Osteoblast (primary cell): ENCODE data around the gene COQ4. TPM values are rescaled to one million over a fixed set of nuclear protein-coding genes. Genes with fewer than 3 reads are reported as not detected.

Source experiments
- DNase-seq: peaks from one replicate; pipeline ENCODE4 v3.0.0; 2011; ENCODE audit warnings: low spot score, mixed read lengths; ENCODE audit not compliant: insufficient read length; ENCODE audit errors: missing footprints
- H2AFZ ChIP-seq: 2 replicates; pipeline ENCODE4 v1.6.0; 2011; ENCODE audit warnings: mild to moderate bottlenecking, low read length
- H3K27ac ChIP-seq: 2 replicates; pipeline ENCODE4 v1.5.1; 2011; ENCODE audit warnings: mild to moderate bottlenecking, low read depth, low read length, moderate library complexity
- H3K27me3 ChIP-seq: 2 replicates; pipeline ENCODE4 v1.6.0; 2012; ENCODE audit warnings: mild to moderate bottlenecking, control low read depth, inconsistent platforms, low read length, moderate library complexity; ENCODE audit not compliant: insufficient read depth
- H3K36me3 ChIP-seq: 2 replicates; pipeline ENCODE4 v1.5.1; 2011; ENCODE audit warnings: mild to moderate bottlenecking, low read length, control low read depth, moderate library complexity; ENCODE audit not compliant: insufficient read depth
- H3K4me1 ChIP-seq: 2 replicates; pipeline ENCODE4 v1.5.1; 2011; ENCODE audit warnings: mild to moderate bottlenecking, low read length, control low read depth, moderate library complexity; ENCODE audit not compliant: insufficient read depth
- H3K4me2 ChIP-seq: 2 replicates; pipeline ENCODE4 v1.6.0; 2011; ENCODE audit warnings: mild to moderate bottlenecking, low read length; ENCODE audit not compliant: insufficient read depth
- H3K4me3 ChIP-seq: fragments of 200-600 bp; sonication (generic); 3 replicates; pipeline ENCODE4 v1.5.1; 2012; ENCODE audit warnings: mild to moderate bottlenecking, low read length, inconsistent platforms; ENCODE audit not compliant: insufficient read depth
- H3K79me2 ChIP-seq: 2 replicates; pipeline ENCODE4 v1.6.0; 2012; ENCODE audit warnings: mild to moderate bottlenecking, low read length, control low read depth, inconsistent platforms; ENCODE audit not compliant: insufficient read depth
- H3K9me3 ChIP-seq: 2 replicates; pipeline ENCODE4 v1.5.1; 2011; ENCODE audit warnings: low read depth, low read length, control low read depth
- H4K20me1 ChIP-seq: 2 replicates; pipeline ENCODE4 v1.6.0; 2012; ENCODE audit warnings: mild to moderate bottlenecking, low read length, control low read depth; ENCODE audit not compliant: insufficient read depth
- total RNA-seq: library from RNA; depleted of rRNA; stranded (reverse); fragments of >200 nt; gene quantifications from 2 replicates; pipeline ENCODE4 v1.2.3, GENCODE V29; 2012
- TF ChIP-seq, protein P1 (sequence below): IDR thresholded peaks from 2 replicates; pipeline ENCODE4 v1.5.1; 2011; ENCODE audit warnings: mild to moderate bottlenecking, low read depth, low read length, moderate library complexity; ENCODE audit errors: extremely low read depth

The COQ4 gene
- total RNA-seq, 1 donor, result 34.7 TPM

DNA sequence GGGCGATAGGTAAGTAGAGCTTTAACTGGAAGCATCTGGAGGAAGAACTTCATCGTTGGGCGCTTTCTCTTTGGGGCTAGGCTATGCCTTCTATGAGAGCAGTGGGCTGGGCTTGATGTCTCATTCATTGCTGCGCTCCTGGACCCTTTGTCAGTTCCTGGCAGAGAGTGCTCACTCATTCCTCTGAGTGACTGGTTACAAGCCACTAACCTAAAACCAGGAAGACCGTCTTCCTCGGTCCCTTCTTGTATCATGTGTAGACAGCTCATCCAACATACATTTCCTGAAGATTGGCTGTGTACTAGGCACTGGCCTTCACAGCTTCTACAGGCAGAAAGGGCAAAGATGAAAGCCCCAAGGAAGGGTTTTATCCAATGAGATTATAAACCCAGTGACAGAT lies 40.1 kb upstream of the COQ4 start:
- Histone ChIP-seq H3K4me1 (peaks cover 2% of the 10 kb centered on the region), H3K79me2 (peaks cover 8% of the 10 kb centered on the region), H3K27me3 (no peaks in the 10 kb centered on the region), H3K27ac (peak overlapping the region; percentile 17), H3K4me3 (no peak overlapping the region), H3K36me3 (peaks cover 17% of the 10 kb centered on the region), H3K4me2 (peak overlapping the region; percentile 27), H3K9me3 (no peaks in the 10 kb centered on the region), H4K20me1 (peaks cover under 1% of the 10 kb centered on the region), H2AFZ (no peak overlapping the region)
- TF ChIP-seq, protein P1, sequence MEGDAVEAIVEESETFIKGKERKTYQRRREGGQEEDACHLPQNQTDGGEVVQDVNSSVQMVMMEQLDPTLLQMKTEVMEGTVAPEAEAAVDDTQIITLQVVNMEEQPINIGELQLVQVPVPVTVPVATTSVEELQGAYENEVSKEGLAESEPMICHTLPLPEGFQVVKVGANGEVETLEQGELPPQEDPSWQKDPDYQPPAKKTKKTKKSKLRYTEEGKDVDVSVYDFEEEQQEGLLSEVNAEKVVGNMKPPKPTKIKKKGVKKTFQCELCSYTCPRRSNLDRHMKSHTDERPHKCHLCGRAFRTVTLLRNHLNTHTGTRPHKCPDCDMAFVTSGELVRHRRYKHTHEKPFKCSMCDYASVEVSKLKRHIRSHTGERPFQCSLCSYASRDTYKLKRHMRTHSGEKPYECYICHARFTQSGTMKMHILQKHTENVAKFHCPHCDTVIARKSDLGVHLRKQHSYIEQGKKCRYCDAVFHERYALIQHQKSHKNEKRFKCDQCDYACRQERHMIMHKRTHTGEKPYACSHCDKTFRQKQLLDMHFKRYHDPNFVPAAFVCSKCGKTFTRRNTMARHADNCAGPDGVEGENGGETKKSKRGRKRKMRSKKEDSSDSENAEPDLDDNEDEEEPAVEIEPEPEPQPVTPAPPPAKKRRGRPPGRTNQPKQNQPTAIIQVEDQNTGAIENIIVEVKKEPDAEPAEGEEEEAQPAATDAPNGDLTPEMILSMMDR, result no peak
- peak; percentile 93 for DNase-seq

DNA sequence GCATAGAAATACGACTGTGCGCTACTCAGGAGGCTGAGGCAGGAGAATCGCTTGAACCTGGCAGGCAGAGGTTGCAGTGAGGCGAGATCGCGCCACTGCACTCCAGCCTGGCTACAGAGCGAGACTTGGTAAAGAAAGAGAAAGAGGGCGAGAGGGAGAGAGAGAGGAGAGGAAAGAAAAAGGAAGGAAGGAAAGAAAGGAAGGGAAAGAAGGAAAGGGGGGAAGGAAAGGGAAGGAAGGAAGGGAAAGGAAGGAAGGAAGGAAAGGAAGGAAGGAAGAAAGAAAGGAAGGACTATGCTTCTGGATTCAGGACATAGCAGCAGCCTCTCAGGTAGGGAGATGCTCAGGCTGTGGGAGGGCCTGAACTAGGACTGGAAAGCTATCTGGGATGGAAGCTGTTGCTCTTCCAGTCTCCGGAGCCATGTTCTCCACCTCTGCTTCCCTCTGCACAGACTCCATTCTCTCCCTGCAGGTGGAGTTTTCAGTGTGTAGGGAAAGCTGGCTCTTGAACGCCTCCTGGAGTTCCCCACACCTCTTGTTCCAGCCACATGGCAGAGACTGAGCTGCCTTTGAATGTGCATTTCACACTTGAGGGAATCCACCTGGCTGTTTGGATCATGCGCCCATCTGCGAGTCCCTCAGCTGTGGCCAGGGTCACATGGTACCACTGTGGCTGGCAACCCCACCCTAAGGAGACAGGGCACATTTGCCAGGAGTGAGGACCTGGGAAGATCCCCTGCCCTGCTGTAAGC lies 37.4 kb upstream of the COQ4 start:
- TF ChIP-seq, protein P1, result no peak
- H3K4me3 ChIP-seq, result no peak overlapping the region
- no peak overlapping the region for H3K4me2 ChIP-seq
- H4K20me1 ChIP-seq, result peaks cover 3% of the 10 kb centered on the region
- no peaks in the 10 kb centered on the region for H3K27me3 ChIP-seq
- peaks cover 23% of the 10 kb centered on the region for H3K36me3 ChIP-seq
- DNase-seq, result no peak
- H3K27ac ChIP-seq, result no peak overlapping the region
- no peaks in the 10 kb centered on the region for H3K79me2 ChIP-seq
- no peak overlapping the region for H2AFZ ChIP-seq
- H3K4me1 ChIP-seq, result no peaks in the 10 kb centered on the region
- H3K9me3 ChIP-seq, result no peaks in the 10 kb centered on the region

DNA sequence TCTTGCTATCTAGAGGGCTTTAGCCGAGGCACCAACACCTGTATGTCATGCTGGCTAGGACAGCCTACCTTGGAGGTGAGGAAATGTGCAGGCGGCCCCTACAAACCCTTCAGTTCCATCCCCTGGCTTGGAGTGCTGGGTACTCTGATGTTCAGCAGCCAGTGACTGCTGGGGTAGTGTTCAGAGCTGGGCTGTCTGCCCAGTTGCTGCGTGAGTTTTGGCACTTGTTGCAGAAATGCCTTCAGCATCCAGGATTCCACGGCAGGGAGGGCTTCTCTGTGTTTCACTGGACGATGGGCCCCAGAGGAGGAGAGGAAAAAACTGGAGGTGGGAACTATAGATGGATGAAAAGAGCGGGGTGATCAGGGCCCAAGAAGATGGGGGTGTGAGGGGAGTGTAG lies 36.2 kb upstream of the COQ4 start:
- no peak for DNase-seq
- no peak overlapping the region for H2AFZ ChIP-seq

More for the DNA sequence above, 36.2 kb upstream of the COQ4 start:
- Histone ChIP-seq H3K27ac (no peak overlapping the region), H3K4me1 (no peaks in the 10 kb centered on the region), H4K20me1 (peaks cover 3% of the 10 kb centered on the region), H3K79me2 (no peaks in the 10 kb centered on the region), H3K4me3 (no peak overlapping the region), H3K27me3 (no peaks in the 10 kb centered on the region), H3K36me3 (peaks cover 23% of the 10 kb centered on the region), H3K4me2 (no peak overlapping the region), H3K9me3 (no peaks in the 10 kb centered on the region)
- TF ChIP-seq, protein P1, result no peak
